PC-3 (cell line): ENCODE results near the gene WDR86. TPM values are rescaled to one million over a fixed set of nuclear protein-coding genes. Genes with fewer than 3 reads are reported as not detected.

Experiments
- ATAC-seq: fragments of 200-7000 bp; cut with Tn5 transposase; 2 replicates; pipeline ENCODE4 v1.9.1; 2020; ENCODE audit warnings: mild to moderate bottlenecking, moderate library complexity
- BruUV-seq: library from RNA; stranded (reverse); fragments of 400-500 nt; replicated peaks from 2 replicates; lab custom pipeline; 2021; lab: Mats Ljungman, UMichigan
- CTCF ChIA-PET: fragments of 300-600 bp; sonication (Branson Sonifier 250); formaldehyde crosslinking; loops from one replicate; lab custom pipeline; 2022; ENCODE audit warnings: antibody characterized with exemption; lab: Charles Lee
- POLR2A ChIA-PET: fragments of 300-600 bp; sonication (Branson Sonifier 250); formaldehyde crosslinking; loops from one replicate; lab custom pipeline; 2022; ENCODE audit warnings: antibody characterized with exemption; ENCODE audit not compliant: unreplicated experiment; lab: Charles Lee
- DNase-seq: peaks from one replicate; pipeline ENCODE4 v3.0.0-alpha.2; 2015
- H2AFZ ChIP-seq: fragments of 300-600 bp; sonication (generic); 2 replicates; pipeline ENCODE4 v1.6.0; 2016; ENCODE audit warnings: antibody characterized with exemption, low read length
- H3F3A ChIP-seq: fragments of 300-600 bp; sonication (generic); one replicate; pipeline ENCODE4 v1.6.0; 2017; ENCODE audit warnings: antibody characterized with exemption, low read length, control low read depth, mild to moderate bottlenecking; ENCODE audit not compliant: unreplicated experiment
- H3K27ac ChIP-seq: fragments of 300-600 bp; sonication (generic); 2 replicates; pipeline ENCODE4 v1.5.1; 2016; ENCODE audit warnings: mild to moderate bottlenecking, low read length
- H3K27me3 ChIP-seq: fragments of 300-600 bp; sonication (generic); 2 replicates; pipeline ENCODE4 v1.6.1; 2016; ENCODE audit warnings: low read length, mixed read lengths
- H3K36me3 ChIP-seq: fragments of 300-600 bp; sonication (generic); 2 replicates; pipeline ENCODE4 v1.6.1; 2016; ENCODE audit warnings: low read depth, mixed run types, low read length, mixed read lengths
- H3K4me1 ChIP-seq: fragments of 300-600 bp; sonication (generic); 2 replicates; pipeline ENCODE4 v1.5.1; 2016; ENCODE audit warnings: low read length; ENCODE audit not compliant: insufficient read depth
- H3K4me2 ChIP-seq: fragments of 300-600 bp; sonication (generic); 2 replicates; pipeline ENCODE4 v1.6.0; 2016; ENCODE audit warnings: low read length
- H3K4me3 ChIP-seq: fragments of 300-600 bp; sonication (generic); 2 replicates; pipeline ENCODE4 v1.5.1; 2016; ENCODE audit warnings: mild to moderate bottlenecking, low read length, mixed read lengths
- H3K79me2 ChIP-seq: fragments of 300-600 bp; sonication (generic); 2 replicates; pipeline ENCODE4 v1.6.1; 2017; ENCODE audit warnings: low read length, mixed read lengths
- H3K9ac ChIP-seq: fragments of 300-600 bp; sonication (generic); 2 replicates; pipeline ENCODE4 v1.6.0; 2016; ENCODE audit warnings: mild to moderate bottlenecking, low read length
- H3K9me2 ChIP-seq: fragments of 300-600 bp; sonication (generic); replicated peaks from 2 replicates; pipeline ENCODE4 v1.6.1; 2016; ENCODE audit warnings: mixed run types, low read length, mixed read lengths
- H3K9me3 ChIP-seq: fragments of 300-600 bp; sonication (generic); 2 replicates; pipeline ENCODE4 v1.6.1; 2016; ENCODE audit warnings: low read length, mixed read lengths
- H4K20me1 ChIP-seq: fragments of 300-600 bp; sonication (generic); 2 replicates; pipeline ENCODE4 v1.6.1; 2016; ENCODE audit warnings: low read length, mixed read lengths
- EZH2 ChIP-seq: fragments of 300-600 bp; sonication (generic); IDR thresholded peaks from one replicate; pipeline ENCODE4 v1.6.1; 2017; ENCODE audit warnings: antibody characterized with exemption, mild to moderate bottlenecking, low read length; ENCODE audit not compliant: unreplicated experiment
- EZH2phosphoT487 ChIP-seq: fragments of 300-600 bp; sonication (generic); IDR thresholded peaks from 2 replicates; pipeline ENCODE4 v1.6.1; 2018; ENCODE audit warnings: mild to moderate bottlenecking, antibody characterized with exemption, low read length, borderline replicate concordance
- intact Hi-C: fragments of 100-400 bp; cut with micrococcal nuclease; formaldehyde crosslinking; loops from 2 replicates; pipeline ENCODE4 v1.9.0; 2023
- total RNA-seq: library from RNA; depleted of rRNA; stranded (reverse); fragments of >200 nt; gene quantifications from 2 replicates; pipeline ENCODE4 v1.2.3, GENCODE V29; 2014
- TF ChIP-seq, protein P1 (sequence below): fragments of 300-600 bp; sonication (generic); conservative IDR thresholded peaks from 2 replicates; pipeline ENCODE4 v1.5.1; 2017; ENCODE audit warnings: antibody characterized with exemption, low read depth, mild to moderate bottlenecking, low read length

Gene WDR86
- total RNA-seq, 1 experiment from 2014 or later = not detected

GRCh38 chr7:151431281-151431767 lies 21.5 kb upstream of the WDR86 start:
- no peaks in the 10 kb centered on the region for H3K79me2 ChIP-seq
- ChIA-PET POLR2A (no interaction called here), CTCF (no interaction called here)
- no peak overlapping the region for H3K27ac ChIP-seq
- H3K4me1 ChIP-seq = peaks cover 2% of the 10 kb centered on the region; the same call in 1 of the 2 replicates
- no peaks in the 10 kb centered on the region for H3K9me3 ChIP-seq
- TF ChIP-seq EZH2 (no peak), EZH2phosphoT487 (no peak)
- TF ChIP-seq, protein P1, sequence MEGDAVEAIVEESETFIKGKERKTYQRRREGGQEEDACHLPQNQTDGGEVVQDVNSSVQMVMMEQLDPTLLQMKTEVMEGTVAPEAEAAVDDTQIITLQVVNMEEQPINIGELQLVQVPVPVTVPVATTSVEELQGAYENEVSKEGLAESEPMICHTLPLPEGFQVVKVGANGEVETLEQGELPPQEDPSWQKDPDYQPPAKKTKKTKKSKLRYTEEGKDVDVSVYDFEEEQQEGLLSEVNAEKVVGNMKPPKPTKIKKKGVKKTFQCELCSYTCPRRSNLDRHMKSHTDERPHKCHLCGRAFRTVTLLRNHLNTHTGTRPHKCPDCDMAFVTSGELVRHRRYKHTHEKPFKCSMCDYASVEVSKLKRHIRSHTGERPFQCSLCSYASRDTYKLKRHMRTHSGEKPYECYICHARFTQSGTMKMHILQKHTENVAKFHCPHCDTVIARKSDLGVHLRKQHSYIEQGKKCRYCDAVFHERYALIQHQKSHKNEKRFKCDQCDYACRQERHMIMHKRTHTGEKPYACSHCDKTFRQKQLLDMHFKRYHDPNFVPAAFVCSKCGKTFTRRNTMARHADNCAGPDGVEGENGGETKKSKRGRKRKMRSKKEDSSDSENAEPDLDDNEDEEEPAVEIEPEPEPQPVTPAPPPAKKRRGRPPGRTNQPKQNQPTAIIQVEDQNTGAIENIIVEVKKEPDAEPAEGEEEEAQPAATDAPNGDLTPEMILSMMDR = no peak
- DNase-seq (no peak), ATAC-seq (no peak)
- no peak overlapping the region for H2AFZ ChIP-seq
- intact Hi-C loops = no loop called here
- H3F3A ChIP-seq = no peaks in the 10 kb centered on the region
- H3K36me3 ChIP-seq = no peaks in the 10 kb centered on the region
- no peak overlapping the region for H3K4me3 ChIP-seq
- H3K4me2 ChIP-seq = no peak overlapping the region
- H3K9me2 ChIP-seq = no peaks in the 10 kb centered on the region
- H3K9ac ChIP-seq = no peak overlapping the region
- BruUV-seq = no TSS peak
- no peaks in the 10 kb centered on the region for H3K27me3 ChIP-seq
- H4K20me1 ChIP-seq = no peaks in the 10 kb centered on the region

DNA sequence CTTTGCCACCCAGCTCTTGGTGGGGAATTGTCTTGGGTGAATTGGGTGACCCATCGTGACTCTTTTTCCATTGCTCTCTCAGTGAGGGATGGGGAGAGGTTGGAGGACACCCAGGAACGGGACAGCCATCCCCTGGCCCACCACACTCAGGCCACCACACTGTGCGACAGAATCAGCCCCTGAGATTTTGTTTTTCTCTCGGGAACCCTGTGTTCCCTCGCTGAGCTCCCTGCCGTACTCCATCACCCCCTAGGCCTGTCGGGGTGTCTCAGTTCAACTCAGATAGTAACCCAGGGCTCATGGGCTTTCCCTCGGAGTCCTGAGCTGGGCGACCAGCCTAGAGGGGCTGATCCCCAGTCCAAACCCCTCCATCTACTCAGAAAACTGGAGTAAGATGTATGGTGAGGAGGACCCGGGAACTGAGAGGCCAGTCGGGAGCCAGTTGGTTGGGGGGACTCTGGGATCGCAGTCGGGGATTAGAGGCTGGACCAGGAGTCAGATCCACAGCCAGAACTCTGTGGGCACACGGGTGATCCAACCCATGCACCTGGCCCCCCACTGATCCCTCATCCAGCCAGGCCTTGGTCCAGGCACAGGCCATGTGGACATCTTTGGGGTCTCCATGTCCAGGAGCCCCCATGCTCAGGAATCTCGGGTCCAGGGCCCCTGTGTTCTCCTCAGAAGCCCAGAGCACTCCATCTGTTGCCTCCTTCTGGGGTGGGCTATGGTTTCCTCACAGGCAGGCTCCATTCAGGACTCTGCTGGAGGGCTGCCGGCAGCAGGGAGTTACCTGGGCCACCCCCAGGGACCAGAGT lies 20.8 kb upstream of the WDR86 start:
- no peaks in the 10 kb centered on the region for H3K9me2 ChIP-seq
- H3K36me3 ChIP-seq = no peaks in the 10 kb centered on the region
- H3K27ac ChIP-seq = no peak overlapping the region
- H2AFZ ChIP-seq = no peak overlapping the region
- no peaks in the 10 kb centered on the region for H3K79me2 ChIP-seq
- H3K4me2 ChIP-seq = no peak overlapping the region
- BruUV-seq = no TSS peak
- H3K4me3 ChIP-seq = no peak overlapping the region
- intact Hi-C loops = no loop called here
- H3K4me1 ChIP-seq = peaks cover 9% of the 10 kb centered on the region
- H3K9me3 ChIP-seq = no peaks in the 10 kb centered on the region
- no peaks in the 10 kb centered on the region for H4K20me1 ChIP-seq
- TF ChIP-seq EZH2phosphoT487 (no peak), EZH2 (no peak)
- TF ChIP-seq, protein P1 = no peak
- no peak for ATAC-seq
- no peak for DNase-seq
- no peak overlapping the region for H3K9ac ChIP-seq
- no peaks in the 10 kb centered on the region for H3F3A ChIP-seq
- H3K27me3 ChIP-seq = no peaks in the 10 kb centered on the region
- POLR2A ChIA-PET = no interaction called here
- CTCF ChIA-PET = interaction anchor here (0.6 kb wide), 1 partner anchor 11 kb away, joined by 8 read pairs; no protein-coding TSS in a partner anchor
